ENCODE measurements around the gene C1QTNF8. TPM values are rescaled to one million over a fixed set of nuclear protein-coding genes. Genes with fewer than 3 reads are reported as not detected.

Gene C1QTNF8
- total and polyA plus RNA-seq, 2 of the 13 experiments (the other 11 are each of a cell fraction or from before 2014, with no cell fraction given), result 0.09 TPM; not detected in 1

GRCh38 chr16:1116693-1117077 lies 20.6 kb upstream of the C1QTNF8 start:
- Histone ChIP-seq H2AFZ (ENCODE audit: low read length) (no peak overlapping the region), H3K4me2 (ENCODE audit: low read depth, low read length) (no peak overlapping the region), H3K9ac (ENCODE audit: insufficient read depth, low read depth, low read length) (no peak overlapping the region), H3K36me3 (replicated peaks in 1 of 2; ENCODE audit: control insufficient read depth in 1 of 2, insufficient read depth in 2 of 2, low read length in 2 of 2) (no peaks in the 10 kb centered on the region), H4K20me1 (ENCODE audit: insufficient read depth, low read length) (no peaks in the 10 kb centered on the region; the same call in 1 of the 2 replicates), H3K27ac (ENCODE audit: extremely low read length, insufficient read depth, low read length) (no peak overlapping the region), H3K79me2 (ENCODE audit: insufficient read depth, low read length) (no peaks in the 10 kb centered on the region), H3K27me3 (ENCODE audit: control insufficient read depth in 1 of 2, insufficient read depth in 2 of 2, low read length in 2 of 2) (peaks cover 28 to 60% of the 10 kb centered on the region in 2 experiments), H3K4me3 (replicated peaks in 1 of 3; ENCODE audit: insufficient read depth in 1 of 3, low read depth in 2 of 3, low read length in 3 of 3) (no peak overlapping the region), H3K9me3 (ENCODE audit: low read length) (no peaks in the 10 kb centered on the region), H3K4me1 (ENCODE audit: insufficient read depth, low read length) (peaks cover 17% of the 10 kb centered on the region)
- BruUV-seq (replicated peaks), result no TSS peak
- no peak for DNase-seq (ENCODE audit: low spot score)
- no peak for ATAC-seq
- ChIA-PET CTCF (ENCODE audit: low intra/inter-chr PET ratio, low total read pairs) (no interaction called here), POLR2A (no interaction called here)
- FAIRE-seq, result no peak
- in situ Hi-C loops (cut with HindIII; ENCODE audit: extremely low pct_ligation_motif_present, low pct_unique_long_range_greater_than_20kb) (no loop called here), intact Hi-C loops (cut with micrococcal nuclease; ENCODE audit: unreplicated experiment) (no loop called here)
- WGBS (ENCODE audit: low lambda C conversion rate), result 29% methylated on average over 8 of the region's 16 CpGs
- TF ChIP-seq RNF219 (CRISPR knock-in tag; IDR thresholded peaks at IDR 0.05) (no peak), HIVEP1 (CRISPR knock-in tag; IDR thresholded peaks at IDR 0.05) (no peak), TEF (CRISPR knock-in tag; IDR thresholded peaks at IDR 0.05) (no peak), BORCS8-MEF2B (CRISPR knock-in tag; IDR thresholded peaks at IDR 0.05) (no peak), SMAD3 (CRISPR knock-in tag; IDR thresholded peaks at IDR 0.05) (no peak), ZNF761 (CRISPR knock-in tag; conservative IDR thresholded peaks at IDR 0.05) (no peak), SMARCE1 (IDR thresholded peaks at IDR 0.05; ENCODE audit: borderline replicate concordance) (no peak), TRAFD1 (CRISPR knock-in tag; IDR thresholded peaks at IDR 0.05; ENCODE audit: borderline replicate concordance) (no peak), NFKB2 (CRISPR knock-in tag; IDR thresholded peaks at IDR 0.05; ENCODE audit: borderline replicate concordance) (no peak), ZNF510 (CRISPR knock-in tag; IDR thresholded peaks at IDR 0.05; ENCODE audit: low read depth) (no peak), ZNF607 (CRISPR knock-in tag; IDR thresholded peaks at IDR 0.05; ENCODE audit: borderline replicate concordance) (no peak), BHLHE40 (IDR thresholded peaks at IDR 0.05; ENCODE audit: low read length) (no peak), RBM22 (optimal IDR thresholded peaks at IDR 0.05; ENCODE audit: low read length) (no peak), RFX1 (IDR thresholded peaks at IDR 0.05) (no peak), ZBTB21 (CRISPR knock-in tag; IDR thresholded peaks at IDR 0.05) (no peak), GATA4 (IDR thresholded peaks at IDR 0.05; ENCODE audit: borderline replicate concordance, low read depth) (no peak), ZNF629 (CRISPR knock-in tag; conservative IDR thresholded peaks at IDR 0.05) (no peak), FOXA3 (CRISPR knock-in tag; IDR thresholded peaks at IDR 0.05) (no peak)
- TF ChIP-seq, protein P1, sequence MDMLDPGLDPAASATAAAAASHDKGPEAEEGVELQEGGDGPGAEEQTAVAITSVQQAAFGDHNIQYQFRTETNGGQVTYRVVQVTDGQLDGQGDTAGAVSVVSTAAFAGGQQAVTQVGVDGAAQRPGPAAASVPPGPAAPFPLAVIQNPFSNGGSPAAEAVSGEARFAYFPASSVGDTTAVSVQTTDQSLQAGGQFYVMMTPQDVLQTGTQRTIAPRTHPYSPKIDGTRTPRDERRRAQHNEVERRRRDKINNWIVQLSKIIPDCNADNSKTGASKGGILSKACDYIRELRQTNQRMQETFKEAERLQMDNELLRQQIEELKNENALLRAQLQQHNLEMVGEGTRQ (IDR thresholded peaks at IDR 0.05; ENCODE audit: low read depth, low read length), result no peak
- TF ChIP-seq, protein P1 (CRISPR knock-in tag; IDR thresholded peaks at IDR 0.05; ENCODE audit: borderline replicate concordance), result no peak
